Lower leg skin (tissue), 4 donors: ENCODE results near the gene TBC1D20. TPM values are rescaled to one million over a fixed set of nuclear protein-coding genes. Genes with fewer than 3 reads are reported as not detected.

Experiments
- DNase-seq, 2 donors: peaks; one replicate each; pipeline ENCODE4 v3.0.0-alpha.2; 2019; ENCODE audit warnings: low spot score in 2 of 2
- H3K4me3 ChIP-seq: fragments of 200-600 bp; sonication (generic); 2 replicates; pipeline ENCODE4 v1.5.1; 2017; ENCODE audit warnings: mild to moderate bottlenecking, low read depth; ENCODE audit not compliant: poor library complexity, severe bottlenecking
- POLR2A ChIP-seq, 2 donors: fragments of 450-650 bp; IDR thresholded peaks; one replicate each; pipeline ENCODE4 v1.6.1; 2016 to 2017; ENCODE audit warnings: antibody characterized with exemption in 2 of 2, mild to moderate bottlenecking in 1 of 2, moderate library complexity in 1 of 2
- WGBS, 2 donors: methylation state at CpG; one replicate each; pipeline ENCODE4 v1.1.5; 2018; 5-methylcytosine and 5-hydroxymethylcytosine counted together
- intact Hi-C: fragments of 100-400 bp; cut with DNase I; formaldehyde crosslinking; loops from one replicate; pipeline ENCODE4 v1.15.0; 2023; ENCODE audit warnings: low total_unique reads
- total RNA-seq, 4 donors: library from RNA; depleted of rRNA; stranded (reverse); fragments of >200 nt; gene quantifications; one replicate each; pipeline ENCODE4 v1.1.0, GENCODE V29; 2016
- TF ChIP-seq, protein P1 (sequence below), 3 donors: fragments of 450-650 bp; IDR thresholded peaks; one replicate each; pipeline ENCODE4 v1.5.1; 2016; ENCODE audit warnings: antibody characterized with exemption in 3 of 3, mild to moderate bottlenecking in 3 of 3, moderate library complexity in 2 of 3

Gene TBC1D20
- total RNA-seq, 4 donors from 2014 or later = 36.5 to 44.8 (median 42.5) TPM

DNA sequence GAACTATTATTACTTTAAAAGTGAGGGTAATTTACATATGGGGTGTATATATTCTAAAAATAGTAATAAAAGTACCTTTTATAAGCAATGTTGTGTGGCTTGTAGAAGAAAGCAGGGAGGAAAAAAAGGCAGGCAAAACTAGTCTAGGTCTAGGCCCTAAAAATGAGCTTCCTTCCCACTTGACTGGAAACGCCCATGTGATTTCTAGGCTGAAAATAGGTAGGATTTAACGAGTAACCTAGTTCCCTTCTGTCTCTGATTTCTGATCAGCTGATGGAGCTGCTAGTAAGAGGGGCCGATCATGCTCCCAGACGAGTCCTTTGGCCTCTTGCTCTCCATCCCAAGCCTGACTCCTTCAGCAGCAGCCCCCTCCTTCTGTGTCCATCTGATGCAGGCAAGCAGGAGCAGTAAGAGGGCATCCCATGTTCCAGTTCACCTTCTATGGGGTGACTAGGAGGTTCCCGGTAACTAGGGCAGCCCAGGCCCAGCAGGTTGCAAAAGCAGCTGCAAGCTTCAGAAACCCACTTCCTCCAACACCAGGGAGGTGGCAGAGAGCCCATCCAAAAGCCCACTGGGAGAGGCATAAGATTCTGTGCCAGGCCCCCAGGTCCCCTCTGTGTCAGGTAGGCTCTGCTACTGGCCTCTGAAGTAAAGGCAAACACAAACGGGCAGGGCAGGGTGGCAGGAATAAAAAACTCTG, 24.4 kb downstream of the TBC1D20 start:
- 68 to 73% methylated on average over 6 of the region's 6 CpGs for WGBS, 2 donors
- intact Hi-C loops = no loop called here
- H3K4me3 ChIP-seq = no peak overlapping the region
- TF ChIP-seq POLR2A (IDR thresholded peaks at IDR 0.05) = no peak
- TF ChIP-seq, protein P1, sequence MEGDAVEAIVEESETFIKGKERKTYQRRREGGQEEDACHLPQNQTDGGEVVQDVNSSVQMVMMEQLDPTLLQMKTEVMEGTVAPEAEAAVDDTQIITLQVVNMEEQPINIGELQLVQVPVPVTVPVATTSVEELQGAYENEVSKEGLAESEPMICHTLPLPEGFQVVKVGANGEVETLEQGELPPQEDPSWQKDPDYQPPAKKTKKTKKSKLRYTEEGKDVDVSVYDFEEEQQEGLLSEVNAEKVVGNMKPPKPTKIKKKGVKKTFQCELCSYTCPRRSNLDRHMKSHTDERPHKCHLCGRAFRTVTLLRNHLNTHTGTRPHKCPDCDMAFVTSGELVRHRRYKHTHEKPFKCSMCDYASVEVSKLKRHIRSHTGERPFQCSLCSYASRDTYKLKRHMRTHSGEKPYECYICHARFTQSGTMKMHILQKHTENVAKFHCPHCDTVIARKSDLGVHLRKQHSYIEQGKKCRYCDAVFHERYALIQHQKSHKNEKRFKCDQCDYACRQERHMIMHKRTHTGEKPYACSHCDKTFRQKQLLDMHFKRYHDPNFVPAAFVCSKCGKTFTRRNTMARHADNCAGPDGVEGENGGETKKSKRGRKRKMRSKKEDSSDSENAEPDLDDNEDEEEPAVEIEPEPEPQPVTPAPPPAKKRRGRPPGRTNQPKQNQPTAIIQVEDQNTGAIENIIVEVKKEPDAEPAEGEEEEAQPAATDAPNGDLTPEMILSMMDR (IDR thresholded peaks at IDR 0.05) = no peak
- DNase-seq = peak in 1 of 2 donors; percentile 49

DNA sequence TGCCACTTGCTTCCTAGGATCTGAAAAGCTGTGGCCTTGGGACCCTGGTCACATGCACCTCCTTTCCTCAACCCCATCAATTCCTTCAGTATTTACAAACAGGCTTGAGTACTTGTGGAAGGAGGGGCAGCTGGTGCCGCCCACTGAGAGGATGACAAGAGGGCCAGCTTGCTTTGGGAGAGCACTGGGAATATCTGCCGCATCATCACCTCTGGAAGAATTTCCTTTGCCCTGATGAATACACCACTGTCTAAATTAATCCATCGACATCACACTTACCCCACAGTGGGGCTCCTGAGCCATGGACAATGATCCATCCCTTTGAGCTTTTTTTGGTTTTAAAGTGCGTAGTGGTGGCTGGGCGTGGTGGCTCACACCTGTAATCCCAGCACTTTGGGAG, 25.9 kb downstream of the TBC1D20 start:
- WGBS, 2 donors = 92 to 96% methylated on average over 5 of the region's 5 CpGs
- peak in 1 of 2 donors; percentile 31 for DNase-seq
- intact Hi-C loops = no loop called here
- H3K4me3 ChIP-seq = no peak overlapping the region
- TF ChIP-seq, protein P1 (IDR thresholded peaks at IDR 0.05) = no peak
- no peak for TF ChIP-seq POLR2A (IDR thresholded peaks at IDR 0.05)

DNA sequence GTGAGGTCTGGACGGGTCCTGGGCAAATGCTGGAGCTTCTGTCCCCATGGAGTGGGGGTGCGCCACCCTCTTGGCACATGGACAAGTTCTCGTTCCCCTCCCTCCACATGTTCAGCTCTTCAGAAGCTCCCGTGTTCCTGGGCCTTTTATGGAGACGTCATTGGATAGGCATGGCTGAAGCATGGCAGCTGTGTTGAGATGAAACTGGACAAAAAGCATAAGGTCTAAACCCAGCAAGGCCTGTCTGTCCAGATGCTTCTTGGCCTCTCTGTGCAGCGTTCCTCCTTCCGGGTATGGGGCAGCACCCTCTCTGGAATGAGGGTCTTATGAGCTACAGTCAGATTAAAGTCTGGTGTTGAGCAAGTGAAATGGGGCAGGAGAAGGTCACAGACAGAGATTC, 26.8 kb downstream of the TBC1D20 start:
- TF ChIP-seq POLR2A (IDR thresholded peaks at IDR 0.05) = no peak
- TF ChIP-seq, protein P1 (IDR thresholded peaks at IDR 0.05) = no peak
- intact Hi-C loops = no loop called here
- peak in 1 of 2 donors; percentile 28 for DNase-seq
- 71 to 74% methylated on average over 7 of the region's 7 CpGs for WGBS, 2 donors
- H3K4me3 ChIP-seq = no peak overlapping the region

DNA sequence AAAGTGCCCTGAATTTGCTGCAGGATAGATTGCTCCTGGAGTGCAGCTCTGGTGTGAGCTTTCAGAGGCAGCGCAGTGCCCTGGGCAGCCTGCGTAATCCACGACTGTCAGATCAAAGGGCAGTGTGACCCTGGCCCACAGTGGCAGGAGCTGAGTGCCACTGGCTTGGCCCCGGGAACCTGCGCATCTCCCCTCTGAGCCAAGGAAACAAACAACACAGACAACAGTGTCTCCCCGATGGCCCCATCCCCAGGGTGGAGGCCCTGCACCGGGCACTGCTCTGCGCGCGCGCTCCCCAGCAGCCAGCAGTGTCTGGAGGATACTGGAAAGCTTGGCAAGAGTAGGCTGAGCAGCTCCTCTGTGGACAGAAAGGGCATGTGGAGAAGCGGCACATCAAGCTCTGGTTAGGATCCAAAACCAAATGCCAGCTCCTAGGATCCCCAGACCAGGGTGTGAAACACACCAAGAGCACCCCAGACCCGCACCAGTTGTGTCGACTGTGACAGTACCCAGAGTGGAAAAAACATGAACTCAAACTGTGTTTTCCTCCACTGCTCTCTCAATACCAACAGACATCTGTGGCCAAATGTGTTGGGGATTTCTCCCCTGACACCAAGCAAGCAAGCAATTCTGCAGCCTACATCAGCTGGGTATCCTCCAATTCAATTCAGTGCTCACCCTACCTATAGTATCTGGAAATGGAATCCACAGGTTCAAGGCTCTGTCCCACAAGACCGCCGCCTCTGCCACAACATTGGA, 27.5 kb downstream of the TBC1D20 start:
- DNase-seq = peak in 1 of 2 donors; percentile 72
- H3K4me3 ChIP-seq = no peak overlapping the region
- TF ChIP-seq, protein P1 (IDR thresholded peaks at IDR 0.05) = no peak
- no peak for TF ChIP-seq POLR2A (IDR thresholded peaks at IDR 0.05)
- intact Hi-C loops = no loop called here
- 83 to 87% methylated on average over 10 to 16 of the region's 16 CpGs for WGBS, 2 donors

DNA sequence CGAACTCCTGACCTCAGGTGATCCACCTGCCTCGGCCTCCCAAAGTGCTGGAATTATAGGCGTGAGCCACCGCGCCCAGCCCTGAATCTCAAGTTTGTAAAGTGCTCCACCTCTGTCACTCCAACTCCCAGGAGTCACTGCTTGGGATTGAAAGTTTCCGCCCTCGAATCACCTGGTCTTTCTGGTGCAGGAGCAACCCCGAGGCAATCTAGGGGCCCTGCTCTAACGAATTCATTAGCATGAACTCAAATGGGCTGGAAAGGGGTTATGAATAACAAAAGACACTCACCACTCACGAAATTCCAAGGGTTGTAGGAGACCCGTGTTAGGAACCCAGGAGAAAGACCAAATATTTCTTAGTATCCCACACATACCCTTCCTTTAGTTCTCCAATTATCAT, 28.1 kb downstream of the TBC1D20 start:
- peak in 1 of 2 donors; percentile 57 for DNase-seq
- WGBS, 2 donors = 55 to 66% methylated on average over 11 of the region's 11 CpGs
- intact Hi-C loops = no loop called here
- no peak overlapping the region for H3K4me3 ChIP-seq
- TF ChIP-seq, protein P1 (IDR thresholded peaks at IDR 0.05) = no peak
- TF ChIP-seq POLR2A (IDR thresholded peaks at IDR 0.05) = no peak
